ENCODE results near the gene ITIH5. TPM values are rescaled to one million over a fixed set of nuclear protein-coding genes. Genes with fewer than 3 reads are reported as not detected.

The ITIH5 gene
- total and polyA plus RNA-seq, 9 donors = 4.8 to 32.2 (median 15.1) TPM

DNA sequence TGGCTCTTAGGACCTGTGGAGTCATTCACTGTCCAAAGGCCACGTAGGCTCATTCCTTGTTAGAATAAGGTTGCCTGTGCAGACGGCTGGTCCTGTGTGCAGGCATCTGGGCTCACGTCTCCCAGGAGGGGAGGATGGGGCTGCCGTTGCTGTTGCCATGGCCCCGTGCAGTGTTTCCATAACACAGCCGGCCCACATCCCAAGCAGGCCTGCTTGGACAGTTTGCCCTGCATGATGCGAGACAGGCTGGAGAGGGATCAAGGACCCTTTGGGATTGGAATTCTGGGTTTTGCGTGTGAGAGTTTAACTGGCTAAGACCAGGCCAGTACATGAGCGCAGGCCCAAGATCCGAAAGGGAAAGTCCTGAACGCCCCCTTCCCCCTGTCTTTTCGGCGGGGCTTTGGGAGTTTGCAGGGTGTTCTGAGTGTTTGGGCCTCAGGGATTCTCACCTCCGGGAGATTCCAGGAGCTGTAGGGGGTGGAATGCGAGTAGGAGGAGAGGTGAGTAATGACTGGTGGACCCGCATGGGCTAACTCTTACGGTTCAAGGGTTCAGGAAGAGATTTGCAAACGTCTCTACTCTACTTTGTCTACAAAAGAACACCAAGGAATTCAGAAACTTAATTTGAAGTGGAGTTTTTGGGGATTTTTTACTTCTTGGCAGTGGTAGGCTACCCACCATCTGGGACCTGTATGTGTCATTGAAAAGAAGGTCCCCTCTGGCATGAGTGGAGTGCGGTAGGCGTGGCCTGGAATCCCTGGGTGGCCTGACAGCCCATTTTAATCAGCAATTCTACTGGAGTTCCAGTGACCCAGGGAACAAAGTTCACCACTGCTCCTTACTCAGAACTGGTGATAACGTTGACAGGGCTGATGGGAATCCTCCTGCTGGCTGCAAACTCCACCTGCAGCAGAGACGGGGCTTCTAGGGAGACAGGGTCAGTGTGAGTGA is 125.4 kb downstream of the ITIH5 start:
- intact Hi-C loops (cut with DNase I) = loop anchor here in 1 of 4 donors (5.0 kb wide), 1 partner anchor 51 kb away; no protein-coding TSS in a partner anchor
- Histone ChIP-seq H3K9me3 (no peaks in the 10 kb centered on the region), H3K36me3 (no peaks in the 10 kb centered on the region), H3K27ac (peak overlapping the region in 1 of 2 donors; percentile 75), H3K27me3 (no peaks in the 10 kb centered on the region), H3K4me1 (ENCODE audit: insufficient read depth) (peaks cover 15% of the 10 kb centered on the region), H3K4me3 (no peak overlapping the region)
- TF ChIP-seq POLR2A (IDR thresholded peaks at IDR 0.05) = no peak
- TF ChIP-seq, protein P1, sequence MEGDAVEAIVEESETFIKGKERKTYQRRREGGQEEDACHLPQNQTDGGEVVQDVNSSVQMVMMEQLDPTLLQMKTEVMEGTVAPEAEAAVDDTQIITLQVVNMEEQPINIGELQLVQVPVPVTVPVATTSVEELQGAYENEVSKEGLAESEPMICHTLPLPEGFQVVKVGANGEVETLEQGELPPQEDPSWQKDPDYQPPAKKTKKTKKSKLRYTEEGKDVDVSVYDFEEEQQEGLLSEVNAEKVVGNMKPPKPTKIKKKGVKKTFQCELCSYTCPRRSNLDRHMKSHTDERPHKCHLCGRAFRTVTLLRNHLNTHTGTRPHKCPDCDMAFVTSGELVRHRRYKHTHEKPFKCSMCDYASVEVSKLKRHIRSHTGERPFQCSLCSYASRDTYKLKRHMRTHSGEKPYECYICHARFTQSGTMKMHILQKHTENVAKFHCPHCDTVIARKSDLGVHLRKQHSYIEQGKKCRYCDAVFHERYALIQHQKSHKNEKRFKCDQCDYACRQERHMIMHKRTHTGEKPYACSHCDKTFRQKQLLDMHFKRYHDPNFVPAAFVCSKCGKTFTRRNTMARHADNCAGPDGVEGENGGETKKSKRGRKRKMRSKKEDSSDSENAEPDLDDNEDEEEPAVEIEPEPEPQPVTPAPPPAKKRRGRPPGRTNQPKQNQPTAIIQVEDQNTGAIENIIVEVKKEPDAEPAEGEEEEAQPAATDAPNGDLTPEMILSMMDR (IDR thresholded peaks at IDR 0.05) = no peak
- TF ChIP-seq EP300 (IDR thresholded peaks at IDR 0.05) = no peak
- DNase-seq = peak; percentile 71 to 92 (median 75)
- WGBS, 3 donors = 7 to 12% (median 11%) methylated on average over 22 of the region's 22 CpGs

DNA sequence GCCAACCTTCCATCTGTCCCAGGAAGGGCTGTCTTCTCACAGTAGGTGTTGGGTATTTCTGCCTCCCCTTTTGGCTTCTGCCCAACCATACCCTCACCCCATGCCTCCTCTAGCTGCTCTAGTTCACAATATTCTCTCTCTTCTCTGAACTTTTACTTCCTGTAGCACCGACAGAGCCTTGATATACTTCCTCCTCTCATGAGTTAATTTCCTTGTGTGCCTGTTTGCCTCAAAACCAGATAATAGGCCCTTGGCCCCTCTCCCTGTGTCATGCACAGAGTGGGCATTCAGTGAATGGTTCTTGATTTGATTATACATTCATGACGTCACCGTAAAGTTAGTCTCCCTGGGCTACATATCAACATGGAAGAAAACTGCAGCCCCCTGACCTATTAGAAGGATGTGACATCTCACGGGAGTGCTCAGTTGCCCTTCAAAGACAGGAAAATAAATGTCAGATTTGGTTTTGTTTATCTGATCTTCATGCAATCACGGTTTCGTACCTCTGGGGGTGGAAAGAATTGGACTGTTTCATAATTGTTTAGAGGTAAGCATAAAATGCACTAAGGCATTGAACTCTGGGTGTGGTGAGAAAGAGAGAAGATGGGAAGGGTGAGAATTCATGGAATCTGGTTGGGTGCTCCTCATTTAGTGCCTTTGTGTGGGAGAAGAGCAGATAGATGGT is 127.7 kb downstream of the ITIH5 start:
- Histone ChIP-seq H3K4me1 (ENCODE audit: insufficient read depth) (peaks cover 15% of the 10 kb centered on the region), H3K9me3 (no peaks in the 10 kb centered on the region), H3K27me3 (no peaks in the 10 kb centered on the region), H3K27ac (no peak overlapping the region), H3K36me3 (no peaks in the 10 kb centered on the region), H3K4me3 (no peak overlapping the region)
- 59 to 82% (median 79%) methylated on average over 6 of the region's 6 CpGs for WGBS, 3 donors
- intact Hi-C loops (cut with DNase I) = no loop called here
- TF ChIP-seq, protein P1 (IDR thresholded peaks at IDR 0.05) = no peak
- no peak for TF ChIP-seq POLR2A (IDR thresholded peaks at IDR 0.05)
- TF ChIP-seq EP300 (IDR thresholded peaks at IDR 0.05) = no peak
- DNase-seq = no peak

DNA sequence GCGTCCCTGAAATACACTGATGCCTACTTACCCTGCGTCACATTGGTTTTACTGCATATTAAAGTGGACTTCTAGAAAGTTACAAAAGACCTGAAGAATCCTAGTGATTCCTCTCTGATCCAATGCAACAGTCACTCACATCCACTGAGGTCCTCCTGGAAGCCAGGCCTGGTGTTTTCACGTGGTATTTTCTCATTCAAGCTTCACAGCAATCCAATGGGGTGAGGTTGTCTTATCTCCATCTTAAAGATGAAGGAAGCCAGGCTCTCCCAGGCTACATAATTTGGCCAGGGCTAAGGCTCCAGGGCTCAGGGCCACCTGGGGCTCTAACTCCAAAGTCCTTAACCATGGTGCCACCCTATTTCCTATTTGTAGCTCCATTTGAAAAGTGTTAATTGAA is 129.6 kb downstream of the ITIH5 start:
- TF ChIP-seq EP300 (IDR thresholded peaks at IDR 0.05) = no peak
- TF ChIP-seq, protein P1 (IDR thresholded peaks at IDR 0.05) = no peak
- no peak for TF ChIP-seq POLR2A (IDR thresholded peaks at IDR 0.05)
- H3K9me3 ChIP-seq = no peaks in the 10 kb centered on the region
- intact Hi-C loops (cut with DNase I) = no loop called here
- H3K4me1 ChIP-seq (ENCODE audit: insufficient read depth) = peaks cover 7% of the 10 kb centered on the region
- no peak overlapping the region for H3K27ac ChIP-seq
- no peaks in the 10 kb centered on the region for H3K36me3 ChIP-seq
- H3K27me3 ChIP-seq = no peaks in the 10 kb centered on the region
- H3K4me3 ChIP-seq = no peak overlapping the region
- DNase-seq = no peak
- 55 to 84% (median 83%) methylated on average over 3 of the region's 3 CpGs for WGBS, 3 donors

DNA sequence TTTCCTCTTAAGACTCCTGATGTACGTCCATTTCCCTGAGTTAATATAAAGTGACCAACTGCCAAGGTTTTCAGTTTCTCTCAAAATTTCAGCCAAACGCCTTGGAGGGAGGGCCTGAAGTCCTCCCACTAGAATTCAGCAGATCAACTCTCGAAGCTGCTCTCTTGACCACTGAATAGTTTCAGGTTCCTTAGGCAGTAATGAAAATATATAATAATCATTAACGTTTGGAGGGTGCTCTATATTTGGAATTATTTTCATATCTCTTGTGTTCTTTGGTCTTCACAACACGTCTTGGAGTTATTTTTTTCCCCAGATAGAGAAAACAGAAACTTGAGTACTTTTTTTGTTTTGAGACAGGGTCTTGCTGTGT is 132.3 kb downstream of the ITIH5 start:
- no peaks in the 10 kb centered on the region for H3K9me3 ChIP-seq
- H3K4me1 ChIP-seq (ENCODE audit: insufficient read depth) = no peaks in the 10 kb centered on the region
- H3K27me3 ChIP-seq = no peaks in the 10 kb centered on the region
- intact Hi-C loops (cut with DNase I) = no loop called here
- H3K4me3 ChIP-seq = no peak overlapping the region
- 19 to 32% (median 20%) methylated on average over 5 of the region's 5 CpGs for WGBS, 3 donors
- no peak overlapping the region for H3K27ac ChIP-seq
- no peak for DNase-seq
- TF ChIP-seq, protein P1 (IDR thresholded peaks at IDR 0.05) = no peak
- no peak for TF ChIP-seq EP300 (IDR thresholded peaks at IDR 0.05)
- no peak for TF ChIP-seq POLR2A (IDR thresholded peaks at IDR 0.05)
- no peaks in the 10 kb centered on the region for H3K36me3 ChIP-seq
